WERI-Rb-1 (cell line): Measurements from ENCODE around the gene ERFL.

ENCODE experiments used
- DNase-seq: peaks from one replicate; pipeline ENCODE4 v3.0.0-alpha.2; 2020
- H3K27ac ChIP-seq: fragments of 250-450 bp; sonication (Bioruptor Pico); 2 replicates; pipeline ENCODE4 v1.5.1; 2020; ENCODE audit warnings: mild to moderate bottlenecking, moderate library complexity
- H3K27me3 ChIP-seq: fragments of 250-450 bp; sonication (Bioruptor Pico); 2 replicates; pipeline ENCODE4 v1.5.1; 2021; ENCODE audit warnings: mild to moderate bottlenecking, low read depth, moderate library complexity; ENCODE audit not compliant: insufficient read depth, severe bottlenecking
- H3K36me3 ChIP-seq: fragments of 250-450 bp; sonication (Bioruptor Pico); 2 replicates; pipeline ENCODE4 v1.5.1; 2020; ENCODE audit warnings: mild to moderate bottlenecking, moderate library complexity
- H3K4me3 ChIP-seq: 2 replicates; pipeline ENCODE4 v1.5.1; 2011; ENCODE audit warnings: low read depth, mild to moderate bottlenecking, control low read depth, low read length
- H3K9me3 ChIP-seq: fragments of 250-450 bp; sonication (Bioruptor Pico); 2 replicates; pipeline ENCODE4 v1.5.1; 2021; ENCODE audit warnings: mild to moderate bottlenecking, moderate library complexity; ENCODE audit not compliant: severe bottlenecking
- CTCF ChIP-seq: IDR thresholded peaks from 2 replicates; pipeline ENCODE4 v1.5.1; 2011; ENCODE audit warnings: low read depth, mild to moderate bottlenecking, control low read depth, inconsistent platforms, low read length

Gene ERFL

GRCh38 chr19:41906271-41906670 lies 22.0 kb downstream of the ERFL start:
- Histone ChIP-seq H3K36me3 (peaks cover 31% of the 10 kb centered on the region), H3K27ac (no peak overlapping the region), H3K9me3 (no peaks in the 10 kb centered on the region), H3K4me3 (no peak overlapping the region), H3K27me3 (no peaks in the 10 kb centered on the region)
- TF ChIP-seq CTCF, result no peak
- no peak for DNase-seq

- no peak for TF ChIP-seq CTCF
- H3K9me3 ChIP-seq, result no peaks in the 10 kb centered on the region
- no peaks in the 10 kb centered on the region for H3K27me3 ChIP-seq
- peaks cover 31% of the 10 kb centered on the region for H3K36me3 ChIP-seq
- DNase-seq, result no peak
- no peak overlapping the region for H3K4me3 ChIP-seq
- no peak overlapping the region for H3K27ac ChIP-seq
These were observed 22.8 kb downstream of the ERFL start for GRCh38 chr19:41905273-41906002.

GRCh38 chr19:41904118-41904870 lies 24.0 kb downstream of the ERFL start:
- Histone ChIP-seq H3K27me3 (no peaks in the 10 kb centered on the region), H3K36me3 (peaks cover 31% of the 10 kb centered on the region), H3K9me3 (no peaks in the 10 kb centered on the region), H3K4me3 (no peak overlapping the region), H3K27ac (no peak overlapping the region)
- no peak for DNase-seq
- TF ChIP-seq CTCF, result no peak

- no peaks in the 10 kb centered on the region for H3K9me3 ChIP-seq
- no peak overlapping the region for H3K4me3 ChIP-seq
- H3K36me3 ChIP-seq, result peaks cover 39% of the 10 kb centered on the region
- no peak for DNase-seq
- no peak overlapping the region for H3K27ac ChIP-seq
- H3K27me3 ChIP-seq, result no peaks in the 10 kb centered on the region
- no peak for TF ChIP-seq CTCF
These were observed 24.9 kb downstream of the ERFL start for GRCh38 chr19:41903193-41903953.

- TF ChIP-seq CTCF, result no peak
- DNase-seq, result no peak
- H3K27me3 ChIP-seq, result no peaks in the 10 kb centered on the region
- H3K9me3 ChIP-seq, result no peaks in the 10 kb centered on the region
- H3K36me3 ChIP-seq, result peaks cover 45% of the 10 kb centered on the region
- no peak overlapping the region for H3K4me3 ChIP-seq
- H3K27ac ChIP-seq, result no peak overlapping the region
These were observed 25.7 kb downstream of the ERFL start for GRCh38 chr19:41902594-41902993.
